ENCODE results near the gene TEX35.

DNA sequence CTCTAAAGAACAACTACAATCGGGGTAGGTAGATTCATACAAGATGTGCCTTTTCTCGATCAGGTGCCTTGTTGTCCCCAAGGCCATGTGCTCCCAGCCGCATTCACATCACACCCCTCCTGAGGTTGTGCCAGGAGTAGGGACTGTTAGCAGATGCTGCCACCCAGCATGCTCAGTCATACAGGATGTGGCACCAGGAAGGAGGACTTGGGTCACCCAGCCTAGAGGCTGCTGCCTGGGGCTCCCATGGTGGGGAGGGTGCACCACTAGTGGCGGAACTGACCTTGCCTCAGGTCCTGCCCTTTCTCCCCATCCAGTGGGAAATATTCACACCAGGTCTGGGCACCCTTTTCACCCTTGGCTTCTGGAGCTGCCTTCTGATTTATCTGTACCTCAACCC is 8.3 kb downstream of the TEX35 start:
- TF ChIP-seq, protein P1, sequence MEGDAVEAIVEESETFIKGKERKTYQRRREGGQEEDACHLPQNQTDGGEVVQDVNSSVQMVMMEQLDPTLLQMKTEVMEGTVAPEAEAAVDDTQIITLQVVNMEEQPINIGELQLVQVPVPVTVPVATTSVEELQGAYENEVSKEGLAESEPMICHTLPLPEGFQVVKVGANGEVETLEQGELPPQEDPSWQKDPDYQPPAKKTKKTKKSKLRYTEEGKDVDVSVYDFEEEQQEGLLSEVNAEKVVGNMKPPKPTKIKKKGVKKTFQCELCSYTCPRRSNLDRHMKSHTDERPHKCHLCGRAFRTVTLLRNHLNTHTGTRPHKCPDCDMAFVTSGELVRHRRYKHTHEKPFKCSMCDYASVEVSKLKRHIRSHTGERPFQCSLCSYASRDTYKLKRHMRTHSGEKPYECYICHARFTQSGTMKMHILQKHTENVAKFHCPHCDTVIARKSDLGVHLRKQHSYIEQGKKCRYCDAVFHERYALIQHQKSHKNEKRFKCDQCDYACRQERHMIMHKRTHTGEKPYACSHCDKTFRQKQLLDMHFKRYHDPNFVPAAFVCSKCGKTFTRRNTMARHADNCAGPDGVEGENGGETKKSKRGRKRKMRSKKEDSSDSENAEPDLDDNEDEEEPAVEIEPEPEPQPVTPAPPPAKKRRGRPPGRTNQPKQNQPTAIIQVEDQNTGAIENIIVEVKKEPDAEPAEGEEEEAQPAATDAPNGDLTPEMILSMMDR (IDR thresholded peaks at IDR 0.05; ENCODE audit: borderline replicate concordance, extremely low read depth, low read length, poor library complexity, severe bottlenecking), result no peak
- TF ChIP-seq EZH2 (IDR thresholded peaks at IDR 0.05; ENCODE audit: borderline replicate concordance, low read depth, low read length, severe bottlenecking), result no peak

Data from DND-41 (cell line).